Stimulated activated CD4-positive, alpha-beta T cell treated with anti-CD3 and anti-CD28 coated beads, Interleukin-4, amount 100 ng/mL, for 4 hours (primary cell): ENCODE data around the gene EPG5.
A peak's percentile ranks its signal among the peaks of the same experiment; 100 is the strongest.
"Not testable (repeated sequence)": the region's sequence is repeated elsewhere in the genome, so short reads cannot be mapped to it uniquely, and the experiment has no call there.

Experiments
- DNase-seq, 2 experiments: peaks; one replicate each; pipeline ENCODE4 v3.0.0-alpha.2; 2020

The EPG5 gene

GRCh38 chr18:45860971-45861370 is 106.2 kb downstream of the EPG5 start:
- no peak for DNase-seq

- DNase-seq = no peak
Measured at GRCh38 chr18:45860492-45860891, 106.6 kb downstream of the EPG5 start.

- no peak for DNase-seq
Measured at GRCh38 chr18:45859334-45859733, 107.8 kb downstream of the EPG5 start.

GRCh38 chr18:45856531-45856930 is 110.6 kb downstream of the EPG5 start:
- DNase-seq = no peak

GRCh38 chr18:45854036-45854586 is 113.0 kb downstream of the EPG5 start:
- no peak for DNase-seq

- no peak for DNase-seq
Measured at GRCh38 chr18:45852631-45853030, 114.5 kb downstream of the EPG5 start.

- no peak for DNase-seq
Measured at GRCh38 chr18:45851161-45851925, 115.8 kb downstream of the EPG5 start.

- DNase-seq = no peak
Measured at GRCh38 chr18:45850021-45850420, 117.1 kb downstream of the EPG5 start.

- no peak for DNase-seq
Measured at GRCh38 chr18:45849529-45849928, 117.6 kb downstream of the EPG5 start.

- not testable (repeated sequence) for DNase-seq
Measured at GRCh38 chr18:45848643-45849042, 118.5 kb downstream of the EPG5 start.

- no peak for DNase-seq
Measured at GRCh38 chr18:45847119-45847518, 120.0 kb downstream of the EPG5 start.

GRCh38 chr18:45845410-45845809 is 121.7 kb downstream of the EPG5 start:
- no peak for DNase-seq

GRCh38 chr18:45844938-45845337 is 122.2 kb downstream of the EPG5 start:
- DNase-seq = no peak

GRCh38 chr18:45843019-45843418 is 124.1 kb downstream of the EPG5 start:
- DNase-seq = no peak

- DNase-seq = no peak
Measured at GRCh38 chr18:45841765-45842442, 125.2 kb downstream of the EPG5 start.

- no peak for DNase-seq
Measured at GRCh38 chr18:45841060-45841764, 125.9 kb downstream of the EPG5 start.

- no peak for DNase-seq
Measured at GRCh38 chr18:45839414-45840395, 127.4 kb downstream of the EPG5 start.

- DNase-seq = no peak
Measured at GRCh38 chr18:45838302-45839070, 128.6 kb downstream of the EPG5 start.

GRCh38 chr18:45837283-45838070 is 129.7 kb downstream of the EPG5 start:
- peak in 1 of 2 experiments; percentile 34 for DNase-seq
